NCI-H2081 treated with DMSO at 0.1 percent for 48 hours (cell line): ENCODE data around the gene LMO7.

Experiments used
- DNase-seq: peaks from one replicate; lab custom pipeline; 2025; lab: John Stamatoyannopoulos, UW

The LMO7 gene

DNA sequence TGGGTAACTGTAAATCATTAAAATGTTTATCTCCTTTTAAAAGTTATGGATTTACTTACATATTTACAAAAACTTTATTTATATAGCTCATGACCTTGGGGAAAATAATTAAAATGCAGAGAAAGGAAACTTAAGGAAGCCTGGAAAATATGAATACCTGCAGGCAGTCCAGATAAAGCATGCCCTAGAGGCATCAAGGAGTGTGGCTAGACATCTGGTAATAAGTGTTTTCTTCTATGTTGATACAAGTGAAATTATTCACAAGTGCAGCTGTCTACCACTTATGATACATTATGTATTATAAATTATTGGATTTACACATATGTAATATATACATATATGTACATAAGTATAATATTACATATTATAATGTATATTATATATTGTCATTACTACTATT is 207.9 kb downstream of the LMO7 start:
- DNase-seq: no peak

DNA sequence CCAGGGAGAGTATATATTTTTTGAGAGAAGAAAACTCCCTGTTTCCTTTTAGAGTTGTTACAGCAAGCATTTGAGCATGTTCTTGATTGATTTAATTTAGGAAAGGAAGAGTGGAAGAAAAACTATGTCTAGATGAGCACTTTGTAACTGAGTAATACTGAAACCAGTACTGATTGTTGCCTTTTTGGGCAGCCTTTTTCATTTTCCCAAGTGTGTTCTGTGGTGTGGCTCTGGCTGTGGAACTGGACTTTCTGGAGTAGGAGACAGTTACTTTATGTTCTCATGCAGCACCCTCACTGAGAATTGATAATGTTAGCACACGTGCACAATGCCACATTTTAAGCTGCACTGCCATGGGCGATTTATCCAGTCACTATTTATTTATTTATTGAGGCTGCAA is 211.5 kb downstream of the LMO7 start:
- DNase-seq: no peak

DNA sequence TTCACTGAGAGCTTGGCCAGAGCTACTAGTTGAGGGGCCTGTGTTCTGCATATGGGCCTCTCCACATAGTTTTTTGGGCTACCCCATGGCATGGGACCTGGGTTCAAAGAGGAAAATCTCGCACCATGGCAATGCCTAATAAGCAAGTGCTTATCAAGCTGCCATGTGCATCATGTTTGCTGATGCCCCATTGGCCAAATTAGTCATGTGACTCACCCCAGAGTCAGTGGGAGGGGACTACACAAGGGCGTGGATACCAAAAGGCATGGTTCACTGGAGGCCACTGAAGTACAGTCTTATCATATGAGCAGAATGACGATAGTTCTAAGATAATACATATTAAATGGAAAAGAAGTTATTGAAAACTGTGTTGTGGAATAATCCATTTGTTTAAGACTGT is 214.8 kb downstream of the LMO7 start:
- DNase-seq: no peak

DNA sequence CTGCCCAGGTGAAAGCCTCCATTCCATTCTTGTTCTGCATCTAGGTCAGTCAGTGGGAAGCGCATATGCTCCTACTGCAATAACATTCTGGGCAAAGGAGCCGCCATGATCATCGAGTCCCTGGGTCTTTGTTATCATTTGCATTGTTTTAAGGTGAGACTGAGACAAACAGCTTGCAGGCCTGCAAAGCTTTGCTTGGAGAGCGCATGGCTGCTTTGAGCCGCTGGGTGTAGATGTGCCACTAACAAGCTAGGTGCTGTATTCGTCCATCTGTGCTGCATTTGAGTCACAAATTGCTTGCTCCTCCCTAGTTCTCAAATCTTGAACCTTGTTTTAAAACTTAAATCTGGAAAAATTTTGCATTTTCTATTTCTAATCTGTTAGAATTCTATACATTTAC is 219.1 kb downstream of the LMO7 start:
- DNase-seq: no peak

DNA sequence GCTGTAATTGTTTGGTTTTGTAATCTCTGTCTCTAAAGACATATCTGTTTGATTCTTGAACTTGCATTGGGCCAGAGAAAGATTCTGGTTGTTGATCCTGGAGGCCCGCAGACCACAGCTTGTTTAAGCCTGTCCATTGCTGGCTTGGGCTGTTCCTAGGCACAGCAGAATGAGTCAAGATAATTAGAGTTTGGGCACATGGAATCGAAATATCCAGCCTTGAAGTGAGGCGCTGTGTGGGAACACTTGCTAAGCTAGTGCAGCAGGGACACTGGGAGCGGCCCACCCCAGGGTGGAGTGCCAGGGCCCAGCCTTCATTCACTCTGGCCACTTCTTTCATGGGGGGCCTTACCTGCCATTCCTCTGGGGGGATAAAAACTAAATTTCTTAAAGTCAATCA is 219.7 kb downstream of the LMO7 start:
- DNase-seq: no peak

DNA sequence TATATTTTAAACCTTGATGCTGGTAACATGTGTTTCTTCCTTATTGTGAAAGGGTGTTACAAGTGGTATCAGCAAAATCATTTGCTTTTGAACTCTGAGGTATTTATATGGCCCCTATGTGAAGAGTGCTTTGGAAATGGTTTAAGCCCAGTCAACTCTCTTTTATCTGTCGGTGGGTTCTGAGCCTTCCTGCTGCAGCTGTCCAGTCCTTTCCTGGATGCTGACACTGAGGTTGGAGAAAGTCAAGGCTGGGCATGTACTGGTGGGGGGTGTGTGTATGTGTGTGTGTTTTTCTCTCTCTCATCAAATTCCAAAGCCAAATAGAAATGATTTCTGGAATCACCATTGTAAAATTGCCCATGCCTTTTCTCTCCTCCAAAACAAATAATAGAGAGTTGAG is 221.2 kb downstream of the LMO7 start:
- DNase-seq: no peak

DNA sequence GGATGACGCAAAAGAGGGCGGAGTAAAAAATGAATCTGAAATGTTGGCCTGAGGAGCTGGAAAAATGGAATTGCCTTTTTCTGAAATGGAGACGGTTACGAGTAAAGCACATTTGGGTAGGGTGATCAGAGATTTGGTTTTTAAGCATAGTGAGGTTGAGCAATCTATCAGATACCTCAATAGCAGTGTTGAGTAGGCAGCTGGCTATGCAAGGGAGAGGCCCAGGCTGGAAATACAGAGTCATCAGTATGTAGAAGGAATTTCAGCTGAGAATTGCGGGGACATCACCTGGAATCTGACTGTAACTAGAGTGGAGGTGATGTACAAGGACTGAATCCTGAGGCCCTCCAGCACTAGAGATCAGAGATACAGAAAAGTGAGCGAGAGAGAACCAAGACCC is 224.8 kb downstream of the LMO7 start:
- no peak for DNase-seq

DNA sequence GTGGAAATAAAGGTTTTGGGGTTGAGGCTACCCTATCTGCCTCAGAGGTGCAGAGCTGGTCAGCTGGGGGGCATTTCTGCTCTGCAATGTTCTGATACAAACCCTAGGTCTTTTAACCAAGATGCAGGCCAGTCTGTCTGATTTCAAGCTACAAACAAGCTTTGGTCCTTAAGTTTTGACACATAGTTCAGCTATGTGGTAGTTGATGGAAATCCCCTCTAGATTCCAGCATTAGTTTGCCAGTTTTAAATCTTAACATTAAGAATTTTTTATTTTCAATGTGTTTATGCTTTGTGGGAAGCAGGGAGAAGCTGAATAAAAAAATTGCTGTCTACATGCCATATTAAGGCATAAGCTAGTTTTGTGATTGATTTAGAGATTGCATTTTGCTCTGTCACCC is 225.7 kb downstream of the LMO7 start:
- DNase-seq: no peak

DNA sequence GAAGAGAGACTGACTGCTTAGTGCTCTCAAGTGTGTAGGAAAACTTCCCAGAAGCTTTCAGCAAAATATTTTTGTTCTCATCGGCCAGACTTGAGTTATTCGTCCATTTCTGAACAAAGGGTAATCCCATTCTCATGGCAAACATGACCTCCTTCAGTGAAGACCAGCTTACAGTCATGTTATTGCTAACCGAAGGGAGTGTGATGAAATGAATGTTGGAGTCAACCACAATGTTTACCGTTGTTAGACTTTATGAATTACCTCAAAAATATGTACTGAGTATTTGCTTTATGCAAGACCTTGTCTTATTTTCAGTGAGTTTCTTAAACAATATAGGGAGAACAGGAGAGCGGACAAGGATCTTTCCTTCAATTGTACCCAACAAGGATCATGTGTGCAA is 228.6 kb downstream of the LMO7 start:
- DNase-seq: no peak

DNA sequence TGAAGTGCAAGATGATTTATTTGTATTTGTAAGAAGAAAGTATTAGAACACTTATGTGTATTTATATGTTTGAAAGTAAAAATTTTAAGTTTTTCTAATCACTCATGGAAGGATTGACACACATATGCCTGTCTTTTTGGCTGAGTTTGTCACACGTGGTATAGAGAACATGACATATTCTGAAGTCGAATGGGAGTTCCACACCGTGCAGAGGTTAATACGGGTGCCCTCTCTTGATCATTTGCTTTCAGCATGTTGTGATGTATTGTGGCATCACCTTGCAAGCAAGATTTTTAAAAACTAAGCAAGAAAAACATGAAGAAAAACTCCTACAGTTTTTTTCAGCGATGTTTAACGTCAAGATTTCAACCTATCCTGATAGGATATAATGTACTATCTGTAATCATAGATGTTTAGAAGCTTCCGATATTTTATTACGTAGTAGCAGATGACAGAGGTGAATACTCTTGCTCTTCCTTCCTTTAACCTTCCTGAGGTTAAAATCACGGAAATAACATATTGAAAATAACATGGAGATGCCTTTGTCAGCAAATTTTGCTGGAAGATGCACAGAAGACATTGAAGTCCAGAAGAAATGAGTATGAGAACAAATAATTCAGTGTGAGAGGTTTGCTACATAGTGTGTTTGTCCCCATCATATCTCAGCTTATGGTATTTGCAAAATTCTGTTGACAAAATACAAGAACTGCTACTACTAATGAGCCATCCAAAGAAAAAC is 231.4 kb downstream of the LMO7 start:
- DNase-seq: no peak

DNA sequence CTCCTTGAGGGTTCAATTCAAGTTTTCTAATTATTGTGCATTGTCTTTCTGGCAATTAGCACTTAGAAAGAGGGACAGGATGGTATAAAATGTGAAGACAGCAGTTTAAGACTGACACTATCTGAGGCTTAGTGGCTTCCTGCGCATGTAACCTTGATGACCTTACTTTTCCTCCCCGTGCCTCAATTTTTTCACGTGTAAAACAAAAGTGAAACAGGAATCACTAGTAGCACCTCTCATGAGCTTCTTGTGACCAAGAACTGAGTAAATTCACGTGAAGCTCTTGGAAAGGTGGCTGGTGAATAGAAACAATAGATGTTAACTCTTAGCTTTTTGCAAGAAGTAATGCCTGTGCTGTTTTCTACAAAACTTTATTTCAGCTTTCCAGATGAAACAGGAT is 233.9 kb downstream of the LMO7 start:
- DNase-seq: no peak

DNA sequence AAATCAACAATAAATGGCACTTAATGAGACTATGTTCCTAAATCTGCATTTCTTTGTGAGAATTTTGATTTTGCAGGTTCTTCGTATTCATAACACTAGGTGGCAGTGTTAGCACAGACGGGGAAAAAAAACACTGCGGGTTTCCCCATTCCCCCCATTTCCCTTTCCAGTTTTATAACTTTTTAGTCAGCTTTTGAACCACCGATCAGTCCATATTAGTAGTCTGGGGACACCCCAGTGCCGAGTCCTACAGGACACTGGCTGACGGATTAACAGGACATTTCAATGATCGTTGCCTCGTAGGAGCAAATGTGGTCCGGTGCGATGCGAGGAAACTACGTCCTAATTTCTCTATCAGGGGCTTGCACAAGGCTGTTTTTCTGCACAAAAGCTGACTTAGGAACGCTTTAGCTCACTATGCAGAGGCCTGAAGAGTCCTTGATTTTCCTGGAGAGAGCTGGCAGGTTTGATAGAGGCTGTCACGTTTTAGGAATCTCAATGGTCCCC is 234.3 kb downstream of the LMO7 start:
- DNase-seq: no peak

DNA sequence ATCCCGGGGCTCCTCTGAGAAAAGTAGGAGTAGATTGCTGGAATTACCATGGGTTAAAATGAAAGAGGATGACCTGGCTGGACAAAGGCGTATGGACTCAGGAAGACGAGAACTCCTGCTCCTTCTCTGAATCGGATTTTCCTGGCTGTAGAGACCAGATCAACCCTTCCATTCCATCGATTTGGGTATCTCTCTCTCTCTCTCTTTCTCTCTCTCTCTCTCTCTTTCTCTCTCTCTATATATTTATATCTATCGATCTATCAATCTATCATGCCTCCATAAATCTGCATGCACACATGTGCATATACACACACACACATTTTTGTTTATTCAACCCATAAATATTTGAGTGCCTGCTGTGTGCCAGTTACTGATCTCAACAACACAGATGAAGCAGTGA is 234.9 kb downstream of the LMO7 start:
- DNase-seq: no peak

DNA sequence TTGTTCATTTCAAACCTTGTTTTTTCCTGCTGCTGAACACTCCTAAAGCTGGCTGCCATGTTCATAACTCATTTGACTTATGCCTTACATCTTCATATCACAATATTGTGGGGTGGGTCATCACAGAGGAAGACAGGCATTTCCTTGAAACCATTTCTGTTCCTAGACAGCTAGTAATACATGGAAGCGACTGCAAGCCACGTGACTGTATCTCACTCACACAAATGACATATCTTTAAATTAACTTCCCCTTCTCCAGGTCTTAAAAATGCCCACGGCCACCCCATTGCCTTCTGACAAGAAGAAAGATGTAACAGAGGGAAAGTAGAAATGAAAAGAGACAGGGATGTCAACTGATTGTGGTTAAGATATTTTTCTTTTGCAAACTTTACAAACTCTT is 236.8 kb downstream of the LMO7 start:
- no peak for DNase-seq

DNA sequence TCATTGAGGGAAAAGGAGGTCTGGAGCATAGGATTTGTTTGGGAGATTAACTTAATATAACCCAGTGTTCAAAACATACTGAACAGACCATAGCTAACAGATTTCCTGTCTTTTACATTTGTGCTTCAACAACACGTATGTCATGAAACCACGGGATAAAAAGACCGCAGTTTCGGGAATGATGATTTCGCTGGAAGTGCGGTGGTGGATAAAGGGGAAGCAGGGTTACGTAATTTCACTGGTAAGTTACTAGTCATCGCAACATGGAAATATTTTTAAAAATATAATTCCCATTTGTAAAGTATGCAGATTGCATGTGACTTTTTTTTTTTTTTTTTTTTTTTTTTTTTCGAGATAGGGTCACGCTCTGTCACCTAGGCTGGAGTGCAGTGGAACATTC is 237.4 kb downstream of the LMO7 start:
- DNase-seq: no peak

DNA sequence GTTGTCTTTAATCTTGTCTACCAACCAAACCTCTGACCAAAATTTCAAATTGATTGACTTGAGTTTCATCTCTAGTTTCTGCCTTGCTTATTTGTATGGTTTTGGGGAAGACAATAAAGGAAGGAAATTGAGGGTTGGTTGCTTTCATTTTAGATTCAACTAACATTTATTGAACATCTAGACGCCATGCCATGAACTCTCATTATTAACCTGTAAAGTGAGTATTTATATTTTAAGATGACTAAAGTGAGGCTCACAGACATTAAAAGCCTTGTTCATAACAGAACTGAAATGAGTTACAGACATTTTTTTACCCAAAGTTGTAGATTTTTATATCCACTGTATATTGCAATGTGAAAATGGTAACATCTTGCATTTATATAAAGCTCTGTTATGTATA is 239.3 kb downstream of the LMO7 start:
- DNase-seq: no peak

DNA sequence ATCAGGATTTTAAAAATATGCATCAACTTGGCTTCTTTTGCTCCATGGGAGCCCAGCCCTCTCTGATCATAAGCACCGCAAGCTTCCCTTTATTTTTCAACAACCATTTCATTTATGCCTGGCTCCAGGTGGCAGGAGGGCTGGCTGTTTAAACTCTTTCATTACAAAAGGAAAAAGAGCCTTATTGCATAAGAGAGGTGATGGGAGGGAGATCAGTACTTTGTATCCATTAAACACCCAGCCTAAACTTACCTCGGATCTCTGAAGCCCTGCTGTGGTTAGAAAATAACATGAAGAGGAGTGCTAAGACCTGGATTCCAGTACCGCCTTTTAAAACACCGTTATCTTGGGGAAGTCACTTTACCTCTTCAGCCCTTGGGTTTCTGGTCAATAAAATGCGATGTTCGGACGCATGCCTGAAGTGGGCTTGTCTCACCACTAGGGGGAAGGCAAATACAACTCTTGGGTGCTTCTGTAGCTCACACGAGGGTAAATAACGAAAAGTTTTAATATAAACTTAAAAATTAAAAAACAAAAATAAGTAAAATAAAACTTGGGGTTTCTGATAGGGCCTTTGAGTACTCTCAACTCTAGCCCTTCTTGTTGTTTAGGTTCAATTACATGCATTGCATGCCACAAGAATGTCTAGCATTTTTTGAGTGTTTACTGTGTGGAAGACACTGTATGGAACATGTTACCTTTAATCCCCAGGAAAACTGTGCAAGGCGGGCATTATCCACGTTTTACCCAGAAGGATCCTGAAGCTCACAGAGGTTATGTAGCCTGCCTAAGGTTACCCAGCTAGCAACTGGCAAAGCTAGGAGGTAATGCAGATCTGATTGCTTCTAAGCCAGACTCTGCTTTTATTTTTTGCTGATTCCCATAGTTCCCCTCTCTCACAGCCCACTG is 240.3 kb downstream of the LMO7 start:
- no peak for DNase-seq

DNA sequence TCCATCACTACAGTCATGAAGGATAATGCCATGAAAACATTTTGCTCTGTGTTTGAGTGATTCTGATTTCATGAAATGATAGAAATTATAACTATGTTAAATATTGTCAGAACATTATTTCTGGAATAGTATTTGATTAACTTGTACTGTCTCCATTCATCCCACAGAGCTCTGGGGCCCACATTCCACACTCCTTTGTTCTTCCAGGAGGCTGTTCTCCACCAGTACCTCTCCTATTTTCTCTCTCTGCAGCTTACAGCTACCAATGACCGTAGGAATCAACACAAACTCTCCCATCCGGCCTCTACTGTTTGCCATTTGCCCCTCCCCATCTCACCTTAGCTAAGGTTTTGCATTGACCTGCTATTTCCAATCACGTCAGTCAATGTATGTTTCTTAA is 240.9 kb downstream of the LMO7 start:
- DNase-seq: no peak

DNA sequence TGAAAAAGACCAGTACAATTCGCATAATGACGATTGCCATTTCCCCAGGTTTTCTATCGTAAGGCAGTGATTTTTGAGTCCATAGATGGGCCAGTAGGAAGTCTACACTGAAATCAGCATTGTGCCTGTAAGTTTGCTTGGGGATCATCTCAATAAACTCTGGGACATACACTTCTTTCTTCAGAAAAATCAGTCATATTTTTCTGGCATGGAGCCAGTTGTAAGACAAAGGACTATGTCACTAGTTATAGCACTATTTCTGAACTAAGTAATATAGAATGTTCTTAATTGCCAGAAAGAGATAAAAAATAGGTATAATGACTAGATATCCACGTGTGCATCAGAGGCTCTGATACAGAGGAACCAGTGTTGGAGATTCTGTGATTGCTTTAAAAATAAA is 243.5 kb downstream of the LMO7 start:
- no peak for DNase-seq

DNA sequence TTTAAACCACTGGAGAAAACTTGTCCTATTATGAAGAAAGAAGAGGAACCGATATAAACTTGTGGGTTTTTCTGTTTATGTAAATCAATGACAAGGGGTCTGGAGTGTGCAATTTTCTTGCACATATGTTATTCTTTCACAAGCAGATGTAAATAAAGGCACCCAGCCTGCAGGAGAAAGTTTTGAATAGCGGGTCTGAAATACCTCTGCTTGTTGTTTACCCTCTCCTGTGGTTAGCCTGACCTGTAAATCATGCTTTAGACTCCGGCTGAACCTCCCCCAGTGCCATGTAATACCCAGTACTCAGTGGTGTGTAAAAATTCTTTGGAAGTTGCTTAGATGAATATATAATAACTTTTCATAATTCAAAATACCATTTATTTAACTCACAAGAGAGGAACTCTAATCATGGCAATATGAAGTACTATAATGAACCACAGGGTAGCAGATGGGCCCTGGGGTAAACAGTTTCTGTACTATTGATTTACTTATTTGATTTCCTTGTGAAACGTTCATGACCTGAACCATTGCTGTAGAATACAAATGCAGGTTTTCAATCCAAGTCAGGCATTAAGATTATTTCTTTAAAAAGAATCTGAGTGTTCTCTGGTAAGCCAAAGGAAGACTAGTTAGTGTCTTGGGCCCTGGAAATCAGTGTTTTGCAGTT is 245.1 kb downstream of the LMO7 start:
- no peak for DNase-seq

DNA sequence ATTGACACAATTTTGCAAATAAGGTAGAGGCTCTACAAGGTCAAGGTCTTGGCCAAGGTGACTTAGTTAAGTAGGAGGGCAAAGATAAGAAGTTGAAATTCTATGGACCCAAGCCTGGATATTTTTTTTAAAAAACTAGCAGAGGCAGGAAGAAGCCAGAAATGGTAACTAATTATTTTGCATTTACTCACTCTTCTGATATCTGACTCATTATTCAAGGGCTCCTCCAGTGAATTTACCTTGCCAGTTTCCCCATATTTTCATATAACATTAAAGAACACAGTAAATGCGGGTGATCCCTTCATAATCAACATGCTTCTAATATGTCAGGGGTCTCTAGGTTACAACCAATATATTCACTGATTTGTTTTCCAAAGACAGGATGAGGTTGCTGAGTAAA is 246.1 kb downstream of the LMO7 start:
- no peak for DNase-seq

DNA sequence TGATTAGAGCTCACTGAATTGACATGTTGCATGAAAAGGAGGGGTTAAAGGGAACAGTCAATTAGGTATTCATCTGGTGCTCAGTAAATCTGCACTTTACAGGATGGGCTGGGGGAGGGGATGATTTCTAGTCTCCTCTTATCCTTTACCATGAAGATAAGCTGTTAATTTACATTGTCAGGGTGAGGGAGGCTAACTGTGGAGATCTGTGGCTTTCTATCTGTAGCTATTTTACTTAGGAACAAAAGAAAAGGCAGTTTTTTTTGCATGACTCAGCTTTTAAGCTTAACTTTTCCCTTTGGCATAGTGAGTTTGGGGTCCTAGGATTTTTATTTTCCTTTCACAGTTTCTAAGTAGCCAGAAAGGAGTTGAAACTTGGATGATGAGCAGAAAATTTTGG is 253.3 kb downstream of the LMO7 start:
- DNase-seq: no peak

DNA sequence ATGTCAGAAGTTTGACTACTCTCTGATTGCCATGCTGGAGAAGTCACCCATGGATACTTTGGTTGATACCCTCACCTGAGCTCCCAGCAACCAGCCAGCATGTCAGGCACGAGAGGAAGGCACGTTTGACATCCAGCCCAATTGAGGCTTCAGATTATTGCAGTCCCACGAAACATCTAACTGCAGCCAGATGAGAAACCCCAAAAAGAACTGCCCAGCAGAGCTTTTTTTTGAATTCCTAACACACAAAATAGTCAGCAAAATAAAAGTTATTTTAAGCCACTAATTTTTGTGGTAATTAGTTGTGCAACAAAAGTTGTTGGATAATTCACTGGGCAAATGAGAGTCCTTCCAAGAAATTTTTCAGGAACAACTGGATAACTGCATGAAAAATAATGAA is 259.0 kb downstream of the LMO7 start:
- no peak for DNase-seq
